Measurements from ENCODE around the gene LSG1. TPM values are rescaled to one million over a fixed set of nuclear protein-coding genes. Genes with fewer than 3 reads are reported as not detected.

LSG1 gene
- total RNA-seq, 4 donors from 2014 or later = 19.9 to 35.0 (median 32.6) TPM

DNA sequence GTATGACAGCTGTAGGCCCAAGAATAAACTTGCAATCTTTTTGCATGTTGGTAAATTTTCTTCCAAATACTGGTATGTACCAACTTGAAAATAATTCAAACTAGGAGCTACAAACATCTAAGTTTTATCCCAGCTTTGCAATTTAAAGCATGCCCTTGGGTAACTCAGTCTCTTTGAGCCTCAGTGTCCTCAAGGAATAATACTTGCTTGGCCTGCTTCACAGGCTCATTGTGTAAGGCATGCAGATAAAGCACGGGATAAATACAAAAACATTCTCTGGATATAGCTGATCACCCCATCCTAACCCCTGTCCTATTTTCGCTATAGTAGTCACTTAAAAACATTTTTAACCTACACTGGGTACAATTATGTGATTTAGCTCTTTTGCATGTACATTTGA is 29.2 kb downstream of the LSG1 start:
- H3K27ac ChIP-seq (replicated peaks in 1 of 4) = no peak overlapping the region
- H3K4me3 ChIP-seq = no peak overlapping the region
- intact Hi-C loops (cut with DNase I) = no loop called here
- DNase-seq (ENCODE audit: extremely low spot score) = no peak
- TF ChIP-seq POLR2A (IDR thresholded peaks at IDR 0.05; ENCODE audit: low read depth) (no peak), EP300 (IDR thresholded peaks at IDR 0.05) (no peak), POLR2AphosphoS5 (IDR thresholded peaks at IDR 0.05) (no peak)
- TF ChIP-seq, protein P1, sequence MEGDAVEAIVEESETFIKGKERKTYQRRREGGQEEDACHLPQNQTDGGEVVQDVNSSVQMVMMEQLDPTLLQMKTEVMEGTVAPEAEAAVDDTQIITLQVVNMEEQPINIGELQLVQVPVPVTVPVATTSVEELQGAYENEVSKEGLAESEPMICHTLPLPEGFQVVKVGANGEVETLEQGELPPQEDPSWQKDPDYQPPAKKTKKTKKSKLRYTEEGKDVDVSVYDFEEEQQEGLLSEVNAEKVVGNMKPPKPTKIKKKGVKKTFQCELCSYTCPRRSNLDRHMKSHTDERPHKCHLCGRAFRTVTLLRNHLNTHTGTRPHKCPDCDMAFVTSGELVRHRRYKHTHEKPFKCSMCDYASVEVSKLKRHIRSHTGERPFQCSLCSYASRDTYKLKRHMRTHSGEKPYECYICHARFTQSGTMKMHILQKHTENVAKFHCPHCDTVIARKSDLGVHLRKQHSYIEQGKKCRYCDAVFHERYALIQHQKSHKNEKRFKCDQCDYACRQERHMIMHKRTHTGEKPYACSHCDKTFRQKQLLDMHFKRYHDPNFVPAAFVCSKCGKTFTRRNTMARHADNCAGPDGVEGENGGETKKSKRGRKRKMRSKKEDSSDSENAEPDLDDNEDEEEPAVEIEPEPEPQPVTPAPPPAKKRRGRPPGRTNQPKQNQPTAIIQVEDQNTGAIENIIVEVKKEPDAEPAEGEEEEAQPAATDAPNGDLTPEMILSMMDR (IDR thresholded peaks at IDR 0.05) = no peak
- peaks cover 0 to 8% (median 3%) of the 10 kb centered on the region in 4 donors for H3K4me1 ChIP-seq
- H3K9me3 ChIP-seq = no peaks in the 10 kb centered on the region
- no peaks in the 10 kb centered on the region for H3K27me3 ChIP-seq
- 93% methylated on average over 2 of the region's 2 CpGs for WGBS
- peaks cover 29 to 74% (median 68%) of the 10 kb centered on the region in 4 donors for H3K36me3 ChIP-seq

GRCh38 chr3:194640829-194641228 is 31.2 kb downstream of the LSG1 start:
- intact Hi-C loops (cut with DNase I) = no loop called here
- no peak overlapping the region for H3K4me3 ChIP-seq
- peaks cover 0 to 11% (median 4%) of the 10 kb centered on the region in 4 donors for H3K4me1 ChIP-seq
- H3K27me3 ChIP-seq = no peaks in the 10 kb centered on the region
- DNase-seq (ENCODE audit: extremely low spot score) = no peak
- TF ChIP-seq, protein P1 (IDR thresholded peaks at IDR 0.05) = peak in 1 of 3 experiments; percentile 11
- TF ChIP-seq POLR2AphosphoS5 (IDR thresholded peaks at IDR 0.05) = no peak
- TF ChIP-seq EP300 (IDR thresholded peaks at IDR 0.05) = no peak
- no peak for TF ChIP-seq POLR2A (IDR thresholded peaks at IDR 0.05; ENCODE audit: low read depth)
- 74% methylated on average over 7 of the region's 7 CpGs for WGBS
- no peaks in the 10 kb centered on the region for H3K9me3 ChIP-seq
- peaks cover 23 to 57% (median 54%) of the 10 kb centered on the region in 4 donors for H3K36me3 ChIP-seq
- H3K27ac ChIP-seq (replicated peaks in 1 of 4) = peak overlapping the region; percentile 28 to 55 (median 42)

DNA sequence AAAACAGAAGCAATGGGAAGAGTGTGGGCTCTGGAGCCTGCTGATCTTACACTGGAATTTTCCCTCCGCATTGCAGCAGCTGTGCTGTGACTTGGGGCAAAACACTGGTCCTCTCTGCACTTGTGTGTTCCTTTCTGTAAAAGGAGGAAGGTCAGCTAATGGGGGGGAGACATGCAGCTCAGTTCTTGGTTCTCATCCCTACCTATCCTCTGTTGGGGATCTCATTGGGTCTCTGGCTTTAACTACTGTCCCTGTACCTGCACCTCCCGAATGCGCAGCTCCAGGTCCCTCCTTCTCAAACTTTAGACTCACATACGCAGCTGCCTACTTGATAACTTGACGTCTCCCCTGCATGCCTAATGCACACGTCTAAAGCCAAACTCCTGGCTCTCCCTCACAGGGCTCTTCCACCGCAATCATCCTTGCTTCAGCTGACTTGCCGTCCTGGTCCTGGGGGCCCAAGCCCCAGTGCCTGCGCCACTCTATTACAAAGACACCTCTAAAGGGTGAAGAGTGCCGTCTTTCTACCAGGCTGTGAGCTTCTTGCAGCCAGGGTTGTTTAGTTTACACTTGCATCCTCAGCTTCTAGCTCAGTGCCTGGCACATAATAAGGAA is 32.9 kb downstream of the LSG1 start:
- no peaks in the 10 kb centered on the region for H3K9me3 ChIP-seq
- H3K36me3 ChIP-seq = peaks cover 20 to 42% (median 39%) of the 10 kb centered on the region in 4 donors
- DNase-seq (ENCODE audit: extremely low spot score) = no peak
- H3K27me3 ChIP-seq = no peaks in the 10 kb centered on the region
- TF ChIP-seq POLR2A (IDR thresholded peaks at IDR 0.05; ENCODE audit: low read depth) (no peak), POLR2AphosphoS5 (IDR thresholded peaks at IDR 0.05) (no peak), EP300 (IDR thresholded peaks at IDR 0.05) (no peak)
- TF ChIP-seq, protein P1 (IDR thresholded peaks at IDR 0.05) = no peak
- peak overlapping the region in 2 of 4 donors; percentile 41 to 43 for H3K27ac ChIP-seq (replicated peaks in 1 of 4)
- intact Hi-C loops (cut with DNase I) = no loop called here
- H3K4me1 ChIP-seq = peaks cover 0 to 11% (median 4%) of the 10 kb centered on the region in 4 donors
- H3K4me3 ChIP-seq = no peak overlapping the region
- 95% methylated on average over 10 of the region's 10 CpGs for WGBS

DNA sequence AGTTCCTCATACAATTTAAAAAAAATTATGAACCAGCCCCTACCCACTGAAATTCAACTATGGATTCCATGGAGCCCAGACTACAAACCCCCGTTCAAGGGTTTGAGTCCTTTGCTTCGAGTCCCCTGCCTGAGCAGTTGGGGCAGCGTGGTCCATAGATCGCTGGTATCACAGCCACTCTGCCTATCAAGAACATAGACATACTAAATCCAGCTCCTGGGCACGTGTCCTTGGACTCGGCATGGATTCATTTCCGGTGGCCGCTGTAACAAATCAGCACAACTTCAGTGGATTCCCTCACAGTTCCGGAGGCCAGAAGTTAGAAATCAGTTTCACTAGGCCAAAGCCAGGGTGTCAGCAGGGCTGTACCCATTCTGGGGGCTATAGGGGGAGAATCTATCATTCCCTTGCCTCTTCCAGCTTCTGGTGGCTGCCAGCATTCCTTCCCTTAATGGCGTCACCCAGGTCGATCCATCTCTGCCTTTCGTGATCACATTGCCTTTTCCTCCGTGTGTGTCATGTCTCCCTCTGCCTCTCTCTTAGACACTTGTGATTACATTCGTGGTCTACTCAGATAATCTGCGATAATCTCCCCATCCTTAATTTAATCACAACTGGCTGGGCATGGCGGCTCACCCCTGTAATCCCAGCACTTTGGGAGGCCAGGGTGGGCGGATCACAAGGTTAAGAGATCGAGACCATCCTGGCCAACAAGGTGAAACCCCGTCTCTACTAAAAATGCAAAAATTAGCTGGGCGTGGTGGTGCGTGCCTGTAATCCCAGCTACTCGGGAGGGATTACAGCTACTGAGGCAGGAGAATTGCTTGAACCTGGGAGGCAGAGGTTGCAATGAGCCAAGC is 34.2 kb downstream of the LSG1 start:
- H3K9me3 ChIP-seq = no peaks in the 10 kb centered on the region
- peaks cover 5 to 17% (median 8%) of the 10 kb centered on the region in 4 donors for H3K4me1 ChIP-seq
- H3K36me3 ChIP-seq = peaks cover 15 to 30% (median 27%) of the 10 kb centered on the region in 4 donors
- H3K27me3 ChIP-seq = no peaks in the 10 kb centered on the region
- no peak overlapping the region for H3K4me3 ChIP-seq
- WGBS = 94% methylated on average over 22 of the region's 22 CpGs
- intact Hi-C loops (cut with DNase I) = no loop called here
- H3K27ac ChIP-seq (replicated peaks in 1 of 4) = no peak overlapping the region
- TF ChIP-seq POLR2A (IDR thresholded peaks at IDR 0.05; ENCODE audit: low read depth) = no peak
- no peak for TF ChIP-seq POLR2AphosphoS5 (IDR thresholded peaks at IDR 0.05)
- no peak for TF ChIP-seq EP300 (IDR thresholded peaks at IDR 0.05)
- no peak for DNase-seq (ENCODE audit: extremely low spot score)

DNA sequence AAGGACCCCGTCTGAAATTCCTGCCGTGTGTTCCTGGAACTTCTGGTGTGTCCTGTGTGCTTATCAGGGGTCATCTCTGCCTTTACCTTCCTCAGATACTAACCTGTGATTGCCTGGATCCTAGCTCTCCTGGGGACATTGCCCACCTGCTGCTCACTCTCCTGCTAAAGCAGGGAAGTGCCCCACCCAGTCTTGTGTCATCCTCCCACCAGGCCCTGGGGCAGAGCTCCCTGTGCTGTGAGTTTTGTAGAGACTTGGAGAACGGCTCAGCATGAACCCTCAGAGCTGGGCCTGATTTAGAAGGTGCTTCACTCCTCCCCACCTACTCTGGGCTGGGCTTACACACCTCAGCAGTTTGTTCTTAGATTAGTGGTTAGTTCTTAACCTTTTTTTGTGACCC is 34.9 kb downstream of the LSG1 start:
- intact Hi-C loops (cut with DNase I) = no loop called here
- H3K4me1 ChIP-seq = peaks cover 12 to 23% (median 13%) of the 10 kb centered on the region in 4 donors
- H3K27ac ChIP-seq (replicated peaks in 1 of 4) = no peak overlapping the region
- H3K27me3 ChIP-seq = no peaks in the 10 kb centered on the region
- TF ChIP-seq, protein P1 (IDR thresholded peaks at IDR 0.05) = no peak
- TF ChIP-seq POLR2A (IDR thresholded peaks at IDR 0.05; ENCODE audit: low read depth) (no peak), POLR2AphosphoS5 (IDR thresholded peaks at IDR 0.05) (no peak), EP300 (IDR thresholded peaks at IDR 0.05) (no peak)
- H3K4me3 ChIP-seq = no peak overlapping the region
- peaks cover 13 to 26% (median 23%) of the 10 kb centered on the region in 4 donors for H3K36me3 ChIP-seq
- DNase-seq (ENCODE audit: extremely low spot score) = no peak
- WGBS = 56% methylated on average over 3 of the region's 3 CpGs
- H3K9me3 ChIP-seq = no peaks in the 10 kb centered on the region
